K562 (cell line): ENCODE data around the gene PLOD1. TPM values are rescaled to one million over a fixed set of nuclear protein-coding genes. Genes with fewer than 3 reads are reported as not detected.

Experiments
- BMI1 ChIP-seq: fragments of 150-350 bp; IDR thresholded peaks from 2 replicates; pipeline ENCODE4 v1.6.1; 2014; ENCODE audit warnings: low read length
- ELF1 ChIP-seq: fragments of 200-800 bp; sonication (Bioruptor generic); IDR thresholded peaks from 2 replicates; pipeline ENCODE4 v1.6.1; 2016; ENCODE audit warnings: missing genetic modification characterization, missing compliant biosample characterization
- NR4A1 ChIP-seq, 2 experiments: fragments of 250-450 bp in 1 of 2; fragments of 450-650 bp in 1 of 2; sonication (Bioruptor Pico) in 1 of 2; IDR thresholded peaks; 2 replicates each; pipeline versions ENCODE4 v1.4.0 to v1.6.1; 2016 to 2020; ENCODE audit warnings: mild to moderate bottlenecking in 2 of 2, missing compliant biosample characterization in 1 of 2, missing genetic modification characterization in 1 of 2, moderate library complexity in 1 of 2
- PYGO2 ChIP-seq: fragments of 450-650 bp; IDR thresholded peaks from 2 replicates; pipeline ENCODE4 v1.6.1; 2016; ENCODE audit warnings: mild to moderate bottlenecking, missing genetic modification characterization, moderate library complexity, missing compliant biosample characterization
- RAD21 ChIP-seq, 2 experiments: fragments of 250-450 bp in 1 of 2; fragments of 450-650 bp in 1 of 2; sonication (Bioruptor Pico) in 1 of 2; formaldehyde crosslinking in 1 of 2; IDR thresholded peaks in 1 of 2; conservative IDR thresholded peaks in 1 of 2; 2 replicates each; pipeline versions ENCODE4 v1.4.0 to v1.8.0; 2020 to 2022; ENCODE audit warnings: mild to moderate bottlenecking in 2 of 2, moderate library complexity in 1 of 2
- SAFB ChIP-seq: fragments of 200-400 bp; formaldehyde crosslinking; IDR thresholded peaks from 2 replicates; pipeline ENCODE4 v1.6.1; 2017; ENCODE audit warnings: low read depth, low read length, borderline replicate concordance
- polyA plus RNA-seq, 8 experiments: library from polyadenylated mRNA; depleted of rRNA in 4 of 8; stranded (reverse) in 5 of 8; unstranded in 3 of 8; fragments of >200 nt; fragmentation: Nextera tagmentation in 2 of 8; fragmentation: Illumina TruSeq in 1 of 8; extraction: Ambion mirVana in 2 of 8; extraction: Trizol in 1 of 8; gene quantifications; 2 replicates each; pipeline versions ENCODE4 v1.2.1 to v1.2.3, GENCODE V29; 2011 to 2014; ENCODE audit warnings: inconsistent platforms in 1 of 8, missing spikeins in 1 of 8
- total RNA-seq, 7 experiments: library from RNA; depleted of rRNA in 6 of 7; stranded (reverse); fragments of >200 nt in 6 of 7; fragmentation: Illumina TruSeq in 2 of 7; extraction: Trizol in 2 of 7; gene quantifications; 2 replicates each; pipeline versions ENCODE4 v1.2.1 to v1.2.3, GENCODE V29; 2011 to 2021; ENCODE audit warnings: low replicate concordance in 1 of 7
- TF ChIP-seq, protein P1 (sequence below): fragments of 250-450 bp; sonication (Bioruptor Pico); IDR thresholded peaks from 2 replicates; pipeline ENCODE4 v1.4.0; 2020; ENCODE audit warnings: mild to moderate bottlenecking, moderate library complexity
- TF ChIP-seq, protein P2 (sequence below), 3 experiments: fragments of 200-800 bp in 1 of 3; fragments of 250-450 bp in 1 of 3; fragments of 450-650 bp in 1 of 3; sonication (Bioruptor Pico) in 1 of 3; sonication (Bioruptor generic) in 1 of 3; formaldehyde crosslinking in 1 of 3; IDR thresholded peaks; 2 replicates each; pipeline versions ENCODE4 v1.6.1 to v1.8.0; 2016 to 2022; ENCODE audit warnings: mild to moderate bottlenecking in 2 of 3, missing genetic modification characterization in 2 of 3, missing compliant biosample characterization in 1 of 3, moderate library complexity in 1 of 3
- TF ChIP-seq, protein P3 (sequence below), 2 experiments: fragments of 450-650 bp; formaldehyde crosslinking in 1 of 2; IDR thresholded peaks; 2 replicates each; pipeline versions ENCODE4 v1.4.0 to v1.6.1; 2014 to 2020; ENCODE audit warnings: mild to moderate bottlenecking in 2 of 2, borderline replicate concordance in 1 of 2, low read depth in 1 of 2

PLOD1 gene
- total and polyA plus RNA-seq, 9 of the 15 experiments (the other 6 are each of a cell fraction or from before 2014, with no cell fraction given): 16.6 to 90.8 (median 52.7) TPM

DNA sequence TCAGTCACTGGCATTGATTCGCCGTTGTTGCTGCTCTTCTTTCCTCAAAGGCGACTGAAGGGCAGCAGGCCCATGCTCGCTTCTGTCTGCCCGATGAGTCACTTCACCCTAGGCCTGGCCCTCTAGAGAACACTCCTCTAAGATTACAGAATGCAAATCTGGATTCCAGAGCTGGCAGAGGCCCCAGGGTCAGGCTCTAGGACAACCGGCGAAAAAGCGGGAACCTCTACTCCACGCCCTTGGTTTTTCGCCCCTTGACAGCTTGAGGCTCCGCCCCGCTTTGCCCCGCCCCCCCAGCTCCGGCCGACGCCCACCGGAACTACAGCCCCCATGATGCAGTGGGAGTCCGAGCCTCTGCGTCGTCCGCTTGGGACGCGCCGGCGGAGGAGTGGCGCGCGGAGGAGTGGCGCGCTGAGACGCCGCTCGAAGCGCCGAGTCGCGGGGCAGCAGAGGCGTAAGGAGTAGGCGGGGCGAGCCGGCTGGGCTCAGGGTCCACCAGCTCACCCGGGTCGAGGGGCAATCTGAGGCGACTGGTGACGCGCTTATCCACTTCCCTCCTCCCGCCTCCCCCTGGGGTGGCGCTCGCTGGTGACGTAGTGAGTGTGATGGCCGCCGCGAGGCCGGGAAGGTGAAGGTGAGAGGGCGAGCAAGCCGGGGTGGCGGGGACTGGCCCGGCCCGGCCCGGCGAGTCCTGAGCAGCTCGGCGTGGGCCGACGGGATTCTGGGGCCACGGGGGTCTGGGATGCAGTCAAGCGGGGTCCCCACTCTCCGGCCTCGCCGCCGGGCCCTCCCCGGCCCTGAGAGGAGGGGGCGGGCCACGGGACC is 45.5 kb downstream of the PLOD1 start, which contains the start of gene MFN2 (continued):
- TF ChIP-seq, protein P1, sequence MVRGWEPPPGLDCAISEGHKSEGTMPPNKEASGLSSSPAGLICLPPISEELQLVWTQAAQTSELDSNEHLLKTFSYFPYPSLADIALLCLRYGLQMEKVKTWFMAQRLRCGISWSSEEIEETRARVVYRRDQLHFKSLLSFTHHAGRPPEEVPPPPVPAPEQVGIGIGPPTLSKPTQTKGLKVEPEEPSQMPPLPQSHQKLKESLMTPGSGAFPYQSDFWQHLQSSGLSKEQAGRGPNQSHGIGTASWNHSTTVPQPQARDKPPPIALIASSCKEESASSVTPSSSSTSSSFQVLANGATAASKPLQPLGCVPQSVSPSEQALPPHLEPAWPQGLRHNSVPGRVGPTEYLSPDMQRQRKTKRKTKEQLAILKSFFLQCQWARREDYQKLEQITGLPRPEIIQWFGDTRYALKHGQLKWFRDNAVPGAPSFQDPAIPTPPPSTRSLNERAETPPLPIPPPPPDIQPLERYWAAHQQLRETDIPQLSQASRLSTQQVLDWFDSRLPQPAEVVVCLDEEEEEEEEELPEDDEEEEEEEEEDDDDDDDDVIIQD (CRISPR knock-in tag): no peak
- TF ChIP-seq BMI1 (no peak), RAD21 (CRISPR knock-in tag; conservative IDR thresholded peaks at IDR 0.05 in 1 of 2, IDR thresholded peaks at IDR 0.05 in 1 of 2) (no peak), PYGO2 (tag) (no peak), SAFB (no peak), ELF1 (peak; percentile 59; the same call in 1 of the 2 replicates), NR4A1 (CRISPR knock-in tag; IDR thresholded peaks at IDR 0.05) (peak; percentile 61; the same call in 1 of the 2 replicates), NR4A1 (tag; IDR thresholded peaks at IDR 0.05) (no peak)
- TF ChIP-seq, protein P2, sequence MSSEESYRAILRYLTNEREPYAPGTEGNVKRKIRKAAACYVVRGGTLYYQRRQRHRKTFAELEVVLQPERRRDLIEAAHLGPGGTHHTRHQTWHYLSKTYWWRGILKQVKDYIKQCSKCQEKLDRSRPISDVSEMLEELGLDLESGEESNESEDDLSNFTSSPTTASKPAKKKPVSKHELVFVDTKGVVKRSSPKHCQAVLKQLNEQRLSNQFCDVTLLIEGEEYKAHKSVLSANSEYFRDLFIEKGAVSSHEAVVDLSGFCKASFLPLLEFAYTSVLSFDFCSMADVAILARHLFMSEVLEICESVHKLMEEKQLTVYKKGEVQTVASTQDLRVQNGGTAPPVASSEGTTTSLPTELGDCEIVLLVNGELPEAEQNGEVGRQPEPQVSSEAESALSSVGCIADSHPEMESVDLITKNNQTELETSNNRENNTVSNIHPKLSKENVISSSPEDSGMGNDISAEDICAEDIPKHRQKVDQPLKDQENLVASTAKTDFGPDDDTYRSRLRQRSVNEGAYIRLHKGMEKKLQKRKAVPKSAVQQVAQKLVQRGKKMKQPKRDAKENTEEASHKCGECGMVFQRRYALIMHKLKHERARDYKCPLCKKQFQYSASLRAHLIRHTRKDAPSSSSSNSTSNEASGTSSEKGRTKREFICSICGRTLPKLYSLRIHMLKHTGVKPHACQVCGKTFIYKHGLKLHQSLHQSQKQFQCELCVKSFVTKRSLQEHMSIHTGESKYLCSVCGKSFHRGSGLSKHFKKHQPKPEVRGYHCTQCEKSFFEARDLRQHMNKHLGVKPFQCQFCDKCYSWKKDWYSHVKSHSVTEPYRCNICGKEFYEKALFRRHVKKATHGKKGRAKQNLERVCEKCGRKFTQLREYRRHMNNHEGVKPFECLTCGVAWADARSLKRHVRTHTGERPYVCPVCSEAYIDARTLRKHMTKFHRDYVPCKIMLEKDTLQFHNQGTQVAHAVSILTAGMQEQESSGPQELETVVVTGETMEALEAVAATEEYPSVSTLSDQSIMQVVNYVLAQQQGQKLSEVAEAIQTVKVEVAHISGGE (CRISPR knock-in tag; IDR thresholded peaks at IDR 0.05): peak in 1 of 3 experiments; percentile 73; a peak in 1 of 6 replicates
- TF ChIP-seq, protein P3, sequence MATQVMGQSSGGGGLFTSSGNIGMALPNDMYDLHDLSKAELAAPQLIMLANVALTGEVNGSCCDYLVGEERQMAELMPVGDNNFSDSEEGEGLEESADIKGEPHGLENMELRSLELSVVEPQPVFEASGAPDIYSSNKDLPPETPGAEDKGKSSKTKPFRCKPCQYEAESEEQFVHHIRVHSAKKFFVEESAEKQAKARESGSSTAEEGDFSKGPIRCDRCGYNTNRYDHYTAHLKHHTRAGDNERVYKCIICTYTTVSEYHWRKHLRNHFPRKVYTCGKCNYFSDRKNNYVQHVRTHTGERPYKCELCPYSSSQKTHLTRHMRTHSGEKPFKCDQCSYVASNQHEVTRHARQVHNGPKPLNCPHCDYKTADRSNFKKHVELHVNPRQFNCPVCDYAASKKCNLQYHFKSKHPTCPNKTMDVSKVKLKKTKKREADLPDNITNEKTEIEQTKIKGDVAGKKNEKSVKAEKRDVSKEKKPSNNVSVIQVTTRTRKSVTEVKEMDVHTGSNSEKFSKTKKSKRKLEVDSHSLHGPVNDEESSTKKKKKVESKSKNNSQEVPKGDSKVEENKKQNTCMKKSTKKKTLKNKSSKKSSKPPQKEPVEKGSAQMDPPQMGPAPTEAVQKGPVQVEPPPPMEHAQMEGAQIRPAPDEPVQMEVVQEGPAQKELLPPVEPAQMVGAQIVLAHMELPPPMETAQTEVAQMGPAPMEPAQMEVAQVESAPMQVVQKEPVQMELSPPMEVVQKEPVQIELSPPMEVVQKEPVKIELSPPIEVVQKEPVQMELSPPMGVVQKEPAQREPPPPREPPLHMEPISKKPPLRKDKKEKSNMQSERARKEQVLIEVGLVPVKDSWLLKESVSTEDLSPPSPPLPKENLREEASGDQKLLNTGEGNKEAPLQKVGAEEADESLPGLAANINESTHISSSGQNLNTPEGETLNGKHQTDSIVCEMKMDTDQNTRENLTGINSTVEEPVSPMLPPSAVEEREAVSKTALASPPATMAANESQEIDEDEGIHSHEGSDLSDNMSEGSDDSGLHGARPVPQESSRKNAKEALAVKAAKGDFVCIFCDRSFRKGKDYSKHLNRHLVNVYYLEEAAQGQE (IDR thresholded peaks at IDR 0.05; ENCODE audit: borderline replicate concordance): no peak
- TF ChIP-seq, protein P3 (CRISPR knock-in tag; IDR thresholded peaks at IDR 0.05; ENCODE audit: low read depth): 0 out of 2 replicates have a peak, but pooled peaks have one; percentile 72
